ENCODE measurements around the gene EN1.

DNA sequence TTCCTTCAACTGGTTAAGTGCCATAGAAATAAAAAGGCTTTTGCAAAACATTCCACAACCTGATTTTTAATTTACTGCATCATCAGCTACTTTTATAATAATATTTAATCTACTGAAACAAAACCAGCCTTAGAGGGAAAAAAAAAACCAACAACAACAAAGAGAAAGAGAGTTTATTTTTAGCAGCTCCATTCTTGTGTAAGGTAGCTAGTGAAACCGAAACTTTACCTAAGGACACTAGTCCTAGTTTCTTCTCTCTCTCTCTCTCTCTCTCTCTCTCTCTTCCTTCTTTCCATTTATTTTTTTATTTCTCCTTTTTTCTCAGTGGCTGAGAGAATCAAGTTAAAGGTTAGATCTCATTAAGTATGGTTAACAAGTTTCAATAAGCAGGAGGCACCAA is 21.4 kb downstream of the EN1 start:
- TF ChIP-seq, protein P1, sequence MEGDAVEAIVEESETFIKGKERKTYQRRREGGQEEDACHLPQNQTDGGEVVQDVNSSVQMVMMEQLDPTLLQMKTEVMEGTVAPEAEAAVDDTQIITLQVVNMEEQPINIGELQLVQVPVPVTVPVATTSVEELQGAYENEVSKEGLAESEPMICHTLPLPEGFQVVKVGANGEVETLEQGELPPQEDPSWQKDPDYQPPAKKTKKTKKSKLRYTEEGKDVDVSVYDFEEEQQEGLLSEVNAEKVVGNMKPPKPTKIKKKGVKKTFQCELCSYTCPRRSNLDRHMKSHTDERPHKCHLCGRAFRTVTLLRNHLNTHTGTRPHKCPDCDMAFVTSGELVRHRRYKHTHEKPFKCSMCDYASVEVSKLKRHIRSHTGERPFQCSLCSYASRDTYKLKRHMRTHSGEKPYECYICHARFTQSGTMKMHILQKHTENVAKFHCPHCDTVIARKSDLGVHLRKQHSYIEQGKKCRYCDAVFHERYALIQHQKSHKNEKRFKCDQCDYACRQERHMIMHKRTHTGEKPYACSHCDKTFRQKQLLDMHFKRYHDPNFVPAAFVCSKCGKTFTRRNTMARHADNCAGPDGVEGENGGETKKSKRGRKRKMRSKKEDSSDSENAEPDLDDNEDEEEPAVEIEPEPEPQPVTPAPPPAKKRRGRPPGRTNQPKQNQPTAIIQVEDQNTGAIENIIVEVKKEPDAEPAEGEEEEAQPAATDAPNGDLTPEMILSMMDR (IDR thresholded peaks at IDR 0.05) = no peak
- TF ChIP-seq CREM (CRISPR knock-in tag; IDR thresholded peaks at IDR 0.05) = no peak
- TF ChIP-seq, protein P2, sequence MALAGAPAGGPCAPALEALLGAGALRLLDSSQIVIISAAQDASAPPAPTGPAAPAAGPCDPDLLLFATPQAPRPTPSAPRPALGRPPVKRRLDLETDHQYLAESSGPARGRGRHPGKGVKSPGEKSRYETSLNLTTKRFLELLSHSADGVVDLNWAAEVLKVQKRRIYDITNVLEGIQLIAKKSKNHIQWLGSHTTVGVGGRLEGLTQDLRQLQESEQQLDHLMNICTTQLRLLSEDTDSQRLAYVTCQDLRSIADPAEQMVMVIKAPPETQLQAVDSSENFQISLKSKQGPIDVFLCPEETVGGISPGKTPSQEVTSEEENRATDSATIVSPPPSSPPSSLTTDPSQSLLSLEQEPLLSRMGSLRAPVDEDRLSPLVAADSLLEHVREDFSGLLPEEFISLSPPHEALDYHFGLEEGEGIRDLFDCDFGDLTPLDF (CRISPR knock-in tag; IDR thresholded peaks at IDR 0.05) = no peak
- TF ChIP-seq FOXJ3 (CRISPR knock-in tag; IDR thresholded peaks at IDR 0.05; ENCODE audit: borderline replicate concordance) = no peak
- TF ChIP-seq, protein P3, sequence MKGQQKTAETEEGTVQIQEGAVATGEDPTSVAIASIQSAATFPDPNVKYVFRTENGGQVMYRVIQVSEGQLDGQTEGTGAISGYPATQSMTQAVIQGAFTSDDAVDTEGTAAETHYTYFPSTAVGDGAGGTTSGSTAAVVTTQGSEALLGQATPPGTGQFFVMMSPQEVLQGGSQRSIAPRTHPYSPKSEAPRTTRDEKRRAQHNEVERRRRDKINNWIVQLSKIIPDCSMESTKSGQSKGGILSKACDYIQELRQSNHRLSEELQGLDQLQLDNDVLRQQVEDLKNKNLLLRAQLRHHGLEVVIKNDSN (CRISPR knock-in tag; IDR thresholded peaks at IDR 0.05) = no peak
- TF ChIP-seq KAT7 (CRISPR knock-in tag; IDR thresholded peaks at IDR 0.05; ENCODE audit: borderline replicate concordance) = no peak
- TF ChIP-seq IRF2 (CRISPR knock-in tag; IDR thresholded peaks at IDR 0.05; ENCODE audit: borderline replicate concordance, low read depth) = no peak
